Measurements from ENCODE around the gene DHRS3.
"Not testable (repeated sequence)": the region's sequence is repeated elsewhere in the genome, so short reads cannot be mapped to it uniquely, and the experiment has no call there.

Gene DHRS3

DNA sequence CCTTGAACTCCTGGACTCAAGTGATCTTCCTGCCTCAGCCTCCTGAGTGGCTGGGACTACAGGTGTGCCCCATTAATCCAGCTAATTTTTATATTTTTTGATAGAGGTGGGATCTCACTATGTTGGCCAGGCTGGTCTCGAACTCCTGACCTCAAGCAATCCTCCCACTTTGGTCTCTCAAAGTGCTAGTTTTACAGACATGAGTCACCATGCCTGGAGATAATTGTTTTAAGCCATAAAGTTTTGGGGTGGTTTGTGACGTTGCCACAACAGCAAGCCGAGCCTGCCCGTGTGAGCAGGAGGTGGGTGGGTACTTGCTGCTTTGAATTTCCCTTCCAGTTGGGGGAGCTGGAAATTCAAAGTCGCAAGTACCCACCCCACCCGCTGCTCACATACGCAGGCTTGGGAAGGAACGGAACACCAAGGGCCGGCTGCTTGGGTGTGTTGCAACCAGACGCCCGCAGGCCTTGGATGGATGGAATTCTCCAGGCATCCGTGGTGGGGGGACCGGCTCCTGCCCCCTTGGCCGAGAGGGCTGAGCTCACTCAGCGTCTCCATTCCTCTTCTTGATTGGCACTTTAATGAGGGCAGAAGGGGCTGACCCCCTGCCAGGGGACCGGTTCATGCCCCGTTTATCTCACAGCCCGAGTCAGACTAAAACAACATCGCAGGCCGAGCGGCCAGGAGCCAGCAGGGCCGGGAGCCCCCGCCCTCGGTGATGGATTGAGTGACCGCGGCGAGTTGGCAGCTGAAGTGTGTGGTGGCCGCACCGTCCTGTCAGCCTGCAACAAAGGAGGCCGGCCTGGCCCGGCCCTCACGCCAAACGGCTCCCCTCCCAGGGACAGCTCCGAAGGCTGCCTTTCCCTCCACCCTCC, 78.1 kb downstream of the DHRS3 start:
- DNase-seq (ENCODE audit: low read depth in 2 of 2): no peak

DNA sequence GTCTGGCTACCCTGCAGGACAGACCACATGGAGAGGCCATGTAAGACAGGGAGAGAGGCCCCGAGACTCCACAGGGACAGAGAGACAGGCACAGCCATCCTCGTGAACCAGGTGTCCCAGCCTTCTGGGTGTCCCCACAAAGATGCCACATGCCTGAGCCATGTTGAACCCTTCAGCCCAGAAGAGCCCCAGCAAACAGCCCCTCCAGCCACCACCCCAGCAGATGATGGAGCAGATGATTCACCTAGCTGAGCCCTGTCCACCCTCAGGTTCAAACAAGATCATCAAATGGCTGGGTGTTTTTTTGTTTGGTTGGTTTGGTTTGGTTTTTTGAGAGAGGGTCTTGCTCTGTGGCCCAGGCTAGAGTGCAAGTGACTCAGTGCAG, 78.7 kb downstream of the DHRS3 start:
- no peak for DNase-seq (ENCODE audit: low read depth in 2 of 2)

DNA sequence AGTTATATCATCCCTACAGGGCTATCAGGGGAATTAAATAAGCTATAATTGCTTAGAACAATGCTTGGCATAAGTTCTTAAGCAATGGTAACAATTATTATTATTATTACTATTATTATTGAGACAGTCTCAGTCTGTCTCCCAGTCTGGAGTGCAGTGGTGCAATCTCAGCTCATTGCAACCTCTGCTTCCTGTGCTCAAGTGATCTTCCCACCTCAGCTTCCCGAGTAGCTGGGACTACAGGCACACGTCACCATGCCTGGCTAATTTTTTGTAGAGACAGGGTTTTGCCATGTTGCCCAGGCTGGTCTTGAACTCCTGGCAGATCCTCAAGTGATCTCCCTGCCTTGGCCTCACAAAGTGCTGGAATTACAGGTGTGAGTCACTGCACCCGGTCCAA, 79.5 kb downstream of the DHRS3 start:
- DNase-seq (ENCODE audit: low read depth in 2 of 2): not testable (repeated sequence)

DNA sequence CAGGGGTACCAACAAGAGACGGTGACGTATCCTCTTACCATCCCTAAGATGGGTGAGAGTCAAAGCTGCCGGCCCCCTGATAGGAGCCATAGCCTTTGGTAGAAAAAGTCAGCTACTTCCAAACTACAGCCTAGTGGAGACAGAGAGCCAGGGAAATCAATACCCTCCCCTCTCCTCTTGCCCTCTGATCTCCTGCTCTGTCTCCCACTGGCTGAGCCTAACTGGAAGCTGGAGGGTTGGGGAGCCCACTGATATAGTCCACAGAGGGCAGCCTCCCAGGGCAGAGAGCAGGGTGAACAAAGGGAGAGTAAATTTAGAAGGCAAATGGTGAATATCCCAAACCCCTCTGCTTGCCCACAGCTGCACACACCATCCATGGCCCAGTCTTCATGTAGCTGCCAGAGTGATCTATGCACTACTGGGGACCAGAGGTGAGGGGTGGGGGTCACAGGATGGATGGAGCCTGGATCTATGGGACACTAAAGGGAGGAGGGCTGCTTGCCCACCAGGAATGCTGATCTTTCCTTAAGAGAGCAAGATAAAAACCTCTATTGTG, 80.0 kb downstream of the DHRS3 start:
- DNase-seq (ENCODE audit: low read depth in 2 of 2): no peak

DNA sequence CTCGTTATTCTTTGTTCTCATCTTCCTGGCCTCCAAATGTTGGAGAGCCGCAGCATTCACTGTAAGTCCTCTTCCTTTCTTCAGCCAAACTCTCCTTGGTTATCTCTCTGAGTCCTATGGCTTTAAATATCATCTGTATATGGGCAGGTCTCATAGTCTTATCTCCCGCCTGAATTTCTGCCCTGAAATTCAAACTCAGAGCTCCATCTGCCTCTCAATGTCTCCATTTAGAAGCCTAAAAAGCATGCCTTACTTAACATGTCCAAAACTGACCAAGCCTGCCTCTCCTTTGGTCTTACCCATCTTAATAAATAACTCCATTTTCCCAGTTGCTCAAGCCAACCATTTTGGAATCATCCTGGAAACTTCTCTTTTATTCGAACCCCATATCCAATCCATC, 80.7 kb downstream of the DHRS3 start:
- DNase-seq (ENCODE audit: low read depth in 2 of 2): no peak

DNA sequence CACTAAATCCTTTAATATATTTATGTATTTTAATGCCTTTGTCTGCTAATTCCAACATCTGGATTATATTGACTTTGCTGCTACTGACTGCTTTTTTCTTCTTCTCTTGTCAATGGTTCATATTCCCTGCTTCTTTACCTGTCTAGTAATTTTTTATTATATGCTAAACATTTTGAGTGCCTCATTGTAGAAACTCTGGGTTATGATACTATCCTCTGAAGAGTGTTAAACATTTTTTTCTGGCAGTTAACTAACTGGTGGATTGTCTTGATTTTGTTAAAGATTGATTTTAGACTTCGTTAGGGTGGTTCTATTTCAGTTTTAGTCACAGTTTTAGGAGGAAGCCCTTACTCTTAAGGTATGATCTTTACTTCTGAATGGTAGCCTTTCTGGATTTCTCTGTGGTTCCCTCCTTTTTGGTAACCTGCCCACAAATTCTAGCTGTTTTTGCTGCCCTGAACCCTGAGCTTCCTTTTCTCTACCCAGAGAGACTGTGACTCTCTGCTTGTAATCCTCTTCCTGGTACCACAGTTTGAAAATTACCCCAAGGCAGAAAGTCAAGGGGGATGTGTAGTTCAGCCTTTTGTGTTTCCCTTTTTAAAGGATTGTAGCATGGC, 81.9 kb downstream of the DHRS3 start:
- DNase-seq (ENCODE audit: low read depth in 2 of 2): no peak

DNA sequence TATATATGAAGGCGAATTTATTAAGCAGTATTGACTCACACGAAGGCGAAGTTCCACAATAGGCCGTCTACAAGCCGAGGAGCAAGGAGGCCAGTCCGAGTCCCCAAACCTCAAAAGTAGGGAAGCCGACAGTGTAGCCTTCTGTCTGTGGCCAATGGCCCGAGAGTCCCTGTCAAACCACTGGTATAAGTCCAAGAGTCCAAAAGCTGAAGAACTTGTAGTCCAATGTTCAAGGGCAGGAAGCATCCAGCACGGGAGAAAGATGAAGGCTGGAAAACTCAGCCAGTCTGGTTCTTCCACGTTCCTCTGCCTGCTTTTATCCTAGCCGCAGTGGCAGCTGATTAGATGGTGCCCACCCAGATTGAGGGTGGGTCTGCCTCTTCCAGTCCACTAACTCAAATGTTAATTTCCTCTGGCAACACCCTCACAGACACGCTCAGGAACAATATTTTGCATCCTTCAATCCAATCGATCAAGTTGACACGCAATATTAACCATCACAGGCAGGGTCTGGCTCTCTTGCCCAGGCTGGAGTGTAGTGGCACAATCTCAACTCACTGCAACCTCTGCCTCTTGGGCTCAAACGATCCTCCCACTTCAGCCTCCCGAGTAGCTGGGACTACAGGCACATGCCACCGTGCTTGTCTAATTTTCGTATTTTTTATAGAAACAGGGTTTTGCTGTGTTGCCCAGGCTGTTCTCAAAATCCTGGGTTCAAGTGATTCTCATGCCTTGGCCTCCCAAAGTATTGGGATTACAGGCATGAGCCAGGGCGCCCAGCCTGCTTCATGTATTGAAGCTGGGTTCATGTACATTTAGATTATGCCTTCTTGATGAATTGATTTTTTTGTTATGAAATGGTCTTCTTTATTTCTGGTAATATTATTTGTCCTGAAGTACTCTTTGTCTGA, 85.3 kb downstream of the DHRS3 start:
- no peak for DNase-seq (ENCODE audit: low read depth in 2 of 2)

DNA sequence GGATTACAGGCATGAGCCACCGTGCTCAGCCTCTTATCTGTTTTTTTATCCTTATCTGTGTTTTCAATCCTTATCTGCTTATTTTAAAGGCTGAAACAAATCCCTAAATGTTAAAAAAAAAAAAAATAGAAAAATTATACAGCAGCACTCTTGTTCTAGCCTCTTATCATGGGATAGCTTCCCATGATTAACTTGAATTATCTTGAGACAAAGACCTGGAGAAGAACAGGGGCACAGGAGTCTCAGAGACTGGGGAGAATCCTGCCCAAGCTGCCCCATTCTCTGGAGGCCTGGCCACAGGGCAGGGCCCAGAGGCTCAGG, 86.9 kb downstream of the DHRS3 start:
- DNase-seq (ENCODE audit: low read depth in 2 of 2): no peak

DNA sequence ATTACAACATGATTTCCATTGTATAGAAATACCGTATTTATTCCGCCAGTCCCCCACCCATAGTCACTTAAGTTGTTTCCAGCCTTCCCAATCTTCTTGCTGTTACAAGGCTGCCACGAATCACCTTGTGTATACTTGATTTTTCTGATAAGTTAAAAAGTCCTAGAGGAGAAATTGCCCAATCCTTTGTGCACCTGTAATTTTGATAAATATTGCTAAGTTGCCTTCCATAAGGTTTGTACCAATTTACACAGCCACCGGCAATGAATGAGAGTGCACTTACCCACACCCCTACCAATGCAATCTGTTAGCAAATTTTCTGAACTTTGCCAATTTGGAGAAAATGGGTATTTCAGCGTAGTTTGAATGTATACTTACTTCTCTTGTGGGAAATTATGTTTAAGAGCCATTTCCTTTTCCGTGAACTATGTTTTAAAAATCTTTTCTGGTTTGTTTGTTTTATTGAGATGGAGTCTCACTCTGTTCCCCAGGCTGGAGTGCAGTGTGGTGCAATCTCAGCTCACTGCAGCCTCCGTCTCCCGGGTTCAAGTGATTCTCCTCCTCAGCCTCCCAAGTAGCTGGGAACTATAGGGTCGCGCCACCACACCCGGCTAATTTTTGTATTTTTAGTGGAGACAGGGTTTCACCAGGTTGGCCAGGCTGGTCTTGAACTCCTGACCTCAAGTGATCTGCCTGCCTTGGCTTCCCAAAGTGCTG, 87.4 kb downstream of the DHRS3 start:
- DNase-seq (ENCODE audit: low read depth in 2 of 2): no peak

DNA sequence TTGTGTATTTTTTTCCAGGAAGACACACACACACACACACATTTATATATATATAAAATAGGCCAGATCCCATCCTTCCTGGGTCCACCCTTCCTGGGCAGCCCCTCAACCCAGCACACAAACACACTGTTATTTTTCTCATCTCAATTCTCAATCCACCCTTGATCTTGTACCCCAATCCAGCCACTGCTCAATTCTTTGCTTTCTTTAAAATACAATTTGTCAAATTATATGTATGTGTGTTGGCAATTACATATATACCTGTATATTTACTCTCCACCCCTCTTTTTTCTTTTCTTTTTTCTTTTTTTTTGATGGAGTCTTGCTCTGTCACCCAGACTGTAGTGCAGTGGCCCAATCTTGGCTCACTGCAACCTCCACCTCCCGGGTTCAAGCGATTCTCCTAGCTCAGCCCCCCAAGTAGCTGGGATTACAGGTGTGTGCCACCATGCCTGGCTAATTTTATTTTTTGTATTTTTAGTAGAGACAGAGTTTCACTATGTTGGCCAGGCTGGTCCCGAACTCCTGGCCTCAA, 88.3 kb downstream of the DHRS3 start:
- no peak for DNase-seq (ENCODE audit: low read depth in 2 of 2)

DNA sequence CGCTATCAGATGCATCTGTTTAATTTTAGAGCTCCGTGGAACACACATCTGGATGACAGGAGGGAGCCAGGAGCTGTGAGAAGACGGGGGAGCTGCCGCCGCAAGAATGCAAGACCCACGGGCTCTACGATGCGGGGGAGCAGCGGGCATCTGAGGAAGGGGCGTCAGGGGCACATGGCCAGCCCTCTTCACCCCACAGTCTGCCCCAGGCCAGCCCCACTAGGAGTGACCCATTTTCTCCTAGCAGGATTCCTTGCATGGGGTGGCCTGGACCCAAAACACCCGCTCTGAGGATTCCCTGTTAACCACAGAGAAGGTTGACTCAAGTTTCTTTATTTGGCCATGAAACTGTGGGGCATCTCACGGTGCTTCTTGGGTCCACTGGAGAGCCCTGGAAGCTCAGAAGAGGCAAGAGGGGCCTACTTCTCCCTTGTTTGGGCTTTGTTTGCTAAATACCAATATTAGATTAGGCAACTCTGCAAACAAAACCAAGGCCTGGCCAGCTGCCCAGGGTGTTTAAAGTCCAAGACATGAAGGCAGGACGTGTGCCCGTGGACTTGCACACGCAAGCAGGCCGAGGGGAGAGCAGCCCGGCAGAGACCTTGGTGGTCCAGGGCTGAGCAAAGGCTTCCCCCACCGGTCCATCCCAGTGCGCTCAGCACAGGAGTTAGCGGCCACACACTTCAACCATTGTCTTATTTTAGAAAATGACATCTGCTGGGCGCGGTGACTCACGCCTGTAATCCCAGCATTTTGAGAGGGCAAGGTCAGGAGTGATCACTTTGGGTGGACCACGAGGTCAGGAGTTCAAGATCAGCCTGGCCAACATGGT, 89.8 kb downstream of the DHRS3 start:
- no peak for DNase-seq (ENCODE audit: low read depth in 2 of 2)

DNA sequence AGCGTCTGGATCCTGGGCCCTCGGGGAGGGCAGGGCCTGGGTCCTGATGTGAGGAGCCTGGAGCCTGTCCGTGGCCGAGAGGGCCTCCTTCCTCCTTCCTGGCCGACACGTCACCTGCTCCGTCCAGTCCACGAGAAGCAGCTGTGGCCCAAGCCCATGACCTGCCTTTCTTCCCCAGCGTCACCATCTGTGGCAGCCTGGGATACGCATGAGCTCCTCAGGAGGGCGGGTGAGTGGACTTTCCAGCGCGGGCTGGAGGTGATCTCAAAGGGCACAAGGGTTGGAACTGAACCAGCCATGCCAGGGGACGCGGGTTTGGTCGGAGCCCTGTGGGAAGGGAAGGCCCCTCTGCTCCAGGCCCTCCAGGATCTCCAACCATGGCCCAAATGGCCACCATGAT, 90.4 kb downstream of the DHRS3 start:
- DNase-seq (ENCODE audit: low read depth in 2 of 2): no peak

DNA sequence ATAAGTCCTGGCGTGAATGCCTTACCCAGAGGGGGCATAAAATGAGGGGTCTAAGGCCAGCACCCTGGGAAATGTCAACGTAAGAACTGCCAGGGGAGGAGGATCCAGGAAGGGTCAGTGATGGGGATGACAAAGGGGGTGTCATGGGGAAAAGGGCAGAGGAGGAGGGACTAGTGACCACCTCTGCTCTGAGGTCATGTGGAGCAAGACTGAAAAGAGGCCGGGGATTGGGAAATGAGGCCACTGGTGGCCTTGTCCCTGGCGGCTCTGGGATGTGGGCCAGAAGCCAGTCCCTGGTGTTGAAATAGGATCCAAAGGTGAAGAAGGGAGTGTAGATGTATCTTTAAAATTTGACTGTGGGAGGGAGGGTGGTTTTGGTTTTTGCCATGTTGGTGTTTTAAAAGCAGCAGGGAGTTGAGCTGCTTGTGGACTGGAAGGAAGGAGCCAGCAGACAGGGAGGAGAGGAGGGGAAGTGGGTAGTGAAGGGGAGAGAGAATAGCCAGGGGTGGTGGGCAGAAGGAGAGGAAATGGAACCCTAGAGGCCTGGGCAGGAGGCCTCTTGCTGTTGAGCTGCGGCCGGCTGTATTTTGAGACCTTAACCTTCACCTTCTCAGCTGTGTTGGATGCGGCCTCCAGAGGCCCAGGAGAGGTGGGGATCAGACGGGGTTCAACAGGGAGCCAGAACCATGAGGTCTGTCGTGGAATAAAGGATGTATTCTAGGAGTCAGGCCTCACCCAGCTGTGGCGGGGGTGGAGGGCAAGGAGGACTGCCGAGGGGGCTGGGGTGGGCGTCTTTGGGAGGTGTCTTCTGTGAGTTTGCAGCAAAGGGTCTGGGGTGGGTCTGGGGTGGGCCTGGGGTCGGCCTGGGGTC, 92.5 kb downstream of the DHRS3 start:
- no peak for DNase-seq (ENCODE audit: low read depth in 2 of 2)

DNA sequence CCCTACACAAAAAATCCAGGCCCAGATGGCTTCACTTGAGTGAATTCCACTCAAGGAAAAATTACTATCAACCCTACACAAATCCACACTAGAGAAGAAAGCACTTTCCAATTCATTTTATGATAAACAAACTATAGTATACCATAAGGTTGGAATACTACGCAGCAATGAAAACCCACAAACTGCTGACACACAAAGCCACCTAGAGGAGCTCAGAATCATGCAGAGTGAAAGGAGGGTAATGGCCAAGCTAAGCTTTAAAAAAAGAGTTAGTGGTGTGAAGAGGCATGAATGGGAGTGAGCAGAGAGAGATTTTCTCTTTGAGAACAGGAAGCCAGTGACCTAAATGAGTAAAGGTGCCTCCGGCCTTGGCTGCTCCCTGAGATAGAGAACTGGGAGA, 93.7 kb downstream of the DHRS3 start:
- DNase-seq (ENCODE audit: low read depth in 2 of 2): no peak

DNA sequence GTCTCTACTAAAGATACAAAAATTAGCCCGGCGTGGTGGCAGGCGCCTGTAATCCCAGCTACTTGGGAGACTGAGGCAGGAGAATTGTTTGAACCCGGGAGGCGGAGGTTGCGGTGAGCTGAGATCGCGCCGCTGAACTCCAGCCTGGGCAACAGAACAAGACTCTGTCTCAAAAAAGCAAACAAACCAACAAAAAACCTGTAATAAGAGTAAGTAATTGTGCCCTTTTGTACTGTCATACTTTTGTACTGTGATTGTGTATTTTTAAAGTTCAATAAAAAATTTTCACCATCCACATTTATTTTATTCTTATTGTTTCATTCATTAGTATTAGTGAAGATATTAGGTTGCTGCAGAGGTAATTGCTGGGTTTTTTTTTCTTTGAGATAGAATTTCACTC, 95.2 kb downstream of the DHRS3 start:
- not testable (repeated sequence) for DNase-seq (ENCODE audit: low read depth in 2 of 2)

DNA sequence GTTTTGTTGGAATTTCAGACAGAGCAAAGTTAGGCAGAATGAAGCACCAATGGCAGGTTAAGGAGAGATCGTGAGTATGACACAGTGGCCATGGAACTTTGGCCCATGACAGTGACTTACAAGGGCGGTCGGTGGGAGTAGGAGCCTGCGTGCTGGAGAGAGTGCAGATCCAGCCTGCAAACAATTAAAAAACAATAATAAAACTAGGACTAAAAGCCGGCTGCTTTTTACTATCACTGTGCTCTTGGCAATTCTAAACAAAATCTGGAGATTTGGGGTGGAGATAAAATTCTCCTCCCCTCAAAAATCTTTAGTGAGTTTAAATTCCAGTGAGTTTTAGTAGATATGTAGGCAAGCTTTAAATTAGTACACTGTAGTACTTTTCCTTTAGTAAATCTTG, 96.9 kb downstream of the DHRS3 start:
- DNase-seq (ENCODE audit: low read depth in 2 of 2): no peak

DNA sequence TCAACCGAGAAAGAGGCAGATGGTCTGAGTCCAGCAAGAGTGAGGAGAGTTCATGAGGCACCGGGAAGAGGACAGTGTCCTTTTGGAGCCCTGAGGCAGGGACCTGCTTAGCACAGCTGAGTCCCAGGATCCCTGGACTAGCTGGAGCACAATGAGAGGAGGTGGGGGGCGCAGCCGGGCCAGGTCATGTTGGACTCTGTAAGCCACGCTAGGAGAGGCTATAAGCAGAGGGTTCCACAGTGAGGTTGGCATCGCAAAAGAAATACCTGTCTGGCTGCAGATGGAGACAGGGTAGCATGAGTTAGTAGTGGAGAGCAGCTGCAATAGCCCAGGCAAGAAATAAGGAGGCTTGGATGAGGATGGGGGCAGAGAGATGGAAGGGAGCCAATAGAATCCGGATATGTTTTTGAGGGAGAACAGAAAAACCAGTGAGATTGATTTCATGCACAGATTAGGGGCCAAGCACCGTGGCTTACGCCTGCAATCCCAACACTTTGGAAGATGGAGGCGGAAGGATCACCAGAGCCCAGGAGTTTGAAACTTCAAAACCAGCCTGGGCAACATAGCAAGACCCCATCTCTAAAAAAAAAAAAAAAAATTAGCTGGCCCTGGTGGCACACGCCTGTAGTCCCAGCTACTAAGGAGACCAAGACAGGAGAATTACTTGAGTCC, 98.2 kb downstream of the DHRS3 start:
- no peak for DNase-seq (ENCODE audit: low read depth in 2 of 2)

DNA sequence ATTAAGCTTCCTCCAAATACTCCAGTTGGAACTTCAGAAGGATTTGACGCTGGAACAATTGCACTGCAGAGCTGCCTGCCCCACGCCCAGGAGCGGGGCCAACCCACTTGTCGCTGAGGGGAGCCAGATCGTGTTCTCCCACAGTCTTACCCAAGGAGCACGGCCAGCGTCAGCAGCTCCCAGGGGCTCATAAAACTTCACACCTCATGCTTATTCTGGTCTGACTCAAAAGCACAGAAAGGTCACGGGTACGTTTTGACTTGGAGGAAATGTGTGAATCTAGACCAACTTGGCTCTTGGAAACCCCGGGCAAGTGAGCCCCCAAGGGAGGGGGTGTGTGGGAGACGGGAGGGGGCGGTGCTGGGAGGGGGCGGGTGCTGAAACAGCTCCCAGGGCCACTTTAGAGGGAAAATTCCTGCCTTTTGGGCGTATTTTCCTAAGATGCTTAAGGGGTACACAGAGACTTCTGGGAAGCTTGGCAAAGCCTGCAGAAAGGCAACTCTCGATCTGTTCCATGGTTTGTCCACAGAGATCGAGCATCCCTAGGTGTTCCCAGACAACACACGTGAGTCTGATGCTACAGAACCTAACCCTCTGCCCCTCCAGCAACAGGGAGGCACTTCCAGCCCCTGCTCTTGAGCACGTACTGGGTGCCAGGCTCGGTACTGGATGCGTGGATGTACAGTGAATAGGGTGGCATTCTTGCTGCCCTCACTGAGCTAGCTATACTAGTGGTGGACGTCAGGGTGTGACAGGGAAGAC, 98.9 kb downstream of the DHRS3 start:
- DNase-seq (ENCODE audit: low read depth in 2 of 2): no peak

Measured in stimulated activated CD4-positive, alpha-beta T cell treated with anti-CD3 and anti-CD28 coated beads, Interleukin-1b, Interleukin-23, amount 100 ng/mL, for 1 hour (primary cell).